Chondrocyte (in vitro differentiated cells): Measurements from ENCODE around the gene THSD7B. TPM values are rescaled to one million over a fixed set of nuclear protein-coding genes. Genes with fewer than 3 reads are reported as not detected.
A peak's percentile ranks its signal among the peaks of the same experiment; 100 is the strongest.

Experiments used
- DNase-seq: peaks from one replicate; pipeline ENCODE4 v3.0.0; 2021; ENCODE audit warnings: mixed read lengths, low spot score
- H3K27ac Mint-ChIP-seq: one replicate; pipeline ENCODE4 v1.8.0; 2021; ENCODE audit warnings: mild to moderate bottlenecking, moderate library complexity, mixed read lengths; ENCODE audit not compliant: unreplicated experiment
- H3K27me3 Mint-ChIP-seq: 2 replicates; pipeline ENCODE4 v1.8.0; 2021; ENCODE audit warnings: low read depth, mixed read lengths
- H3K36me3 Mint-ChIP-seq: 2 replicates; pipeline ENCODE4 v1.8.0; 2021; ENCODE audit warnings: low read depth, mixed read lengths
- H3K4me1 Mint-ChIP-seq: 2 replicates; pipeline ENCODE4 v1.8.0; 2021; ENCODE audit warnings: low read depth, mild to moderate bottlenecking, mixed read lengths
- H3K4me3 Mint-ChIP-seq: one replicate; pipeline ENCODE4 v1.8.0; 2021; ENCODE audit warnings: mild to moderate bottlenecking, moderate library complexity, mixed read lengths; ENCODE audit not compliant: unreplicated experiment
- H3K9me3 Mint-ChIP-seq: 2 replicates; pipeline ENCODE4 v1.8.0; 2021; ENCODE audit warnings: low read depth, mixed read lengths
- CTCF ChIP-seq: fragments of 200-600 bp; sonication (generic); IDR thresholded peaks from 2 replicates; pipeline ENCODE4 v1.5.0; 2021; ENCODE audit warnings: antibody characterized with exemption, mild to moderate bottlenecking, moderate library complexity
- total RNA-seq: library from RNA; stranded (reverse); gene quantifications from 3 replicates; pipeline ENCODE4 v1.2.1, GENCODE V29; 2021

Gene THSD7B
- total RNA-seq, 1 donor from 2014 or later: not detected

- no peak for DNase-seq
- Mint-ChIP-seq H3K4me3 (no peak overlapping the region), H3K36me3 (no peaks in the 10 kb centered on the region), H3K27ac (peak overlapping the region; percentile 1), H3K9me3 (peaks cover 22% of the 10 kb centered on the region), H3K27me3 (no peaks in the 10 kb centered on the region), H3K4me1 (peaks cover 28% of the 10 kb centered on the region)
- TF ChIP-seq CTCF: no peak
Measured at GRCh38 chr2:137237055-137237454, 471.7 kb downstream of the THSD7B start.

DNA sequence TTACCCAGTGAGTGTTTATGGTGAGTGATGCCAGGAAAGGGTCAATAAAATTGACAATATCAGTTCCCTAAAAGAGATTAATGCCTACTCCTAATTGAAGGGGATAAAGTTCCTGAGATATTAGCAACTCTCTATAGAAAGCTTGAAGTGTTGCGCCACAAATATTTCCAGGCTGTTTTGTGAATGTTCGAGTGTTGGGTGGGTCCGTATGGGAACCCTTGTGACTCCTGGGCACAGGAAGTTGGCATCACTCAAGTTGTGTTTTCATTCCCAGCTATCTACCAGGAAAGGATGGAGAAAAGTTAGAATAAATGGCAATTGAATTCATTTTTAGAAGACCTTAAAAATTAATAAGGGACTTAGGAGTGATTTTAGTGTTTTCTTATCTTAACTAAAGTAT lies 472.7 kb downstream of the THSD7B start:
- H3K27me3 Mint-ChIP-seq: no peaks in the 10 kb centered on the region
- no peak overlapping the region for H3K27ac Mint-ChIP-seq
- H3K4me3 Mint-ChIP-seq: no peak overlapping the region
- TF ChIP-seq CTCF: no peak
- peaks cover 22% of the 10 kb centered on the region for H3K9me3 Mint-ChIP-seq
- no peak for DNase-seq
- peaks cover 22% of the 10 kb centered on the region for H3K4me1 Mint-ChIP-seq
- no peaks in the 10 kb centered on the region for H3K36me3 Mint-ChIP-seq

DNA sequence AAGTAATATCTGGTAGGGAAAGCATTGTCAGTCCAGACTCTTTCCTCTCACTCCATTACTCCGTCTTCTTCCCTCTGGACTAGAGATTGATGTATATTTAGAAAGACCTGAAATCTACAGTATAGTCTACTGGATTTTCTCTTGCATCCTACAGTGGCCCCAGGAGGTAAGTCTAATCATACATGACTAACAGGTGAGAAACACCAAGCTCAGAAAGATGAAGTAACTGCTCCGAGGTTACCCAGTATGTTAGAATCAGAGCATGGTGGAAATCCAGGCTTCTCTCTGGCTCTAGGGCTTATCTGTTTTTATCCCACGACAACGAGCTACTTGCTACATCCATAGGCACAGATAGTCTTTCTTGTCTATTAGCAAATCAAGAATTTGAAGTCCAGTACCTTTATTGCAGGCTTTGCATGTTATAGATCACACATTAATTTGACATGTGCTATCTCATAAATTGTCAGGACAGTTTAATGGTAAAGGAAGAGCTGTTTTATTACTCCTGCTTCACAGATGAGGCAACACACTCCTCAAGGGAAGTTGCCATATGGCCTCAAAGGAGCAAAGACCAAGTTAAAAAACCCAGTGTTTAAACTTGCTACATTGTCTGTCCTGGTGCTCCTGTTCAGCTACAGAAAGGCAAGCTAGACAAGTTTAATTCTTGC lies 484.3 kb downstream of the THSD7B start:
- Mint-ChIP-seq H3K4me1 (peaks cover 14% of the 10 kb centered on the region), H3K27ac (no peak overlapping the region), H3K4me3 (no peak overlapping the region), H3K9me3 (no peaks in the 10 kb centered on the region), H3K36me3 (no peaks in the 10 kb centered on the region), H3K27me3 (no peaks in the 10 kb centered on the region)
- DNase-seq: no peak
- TF ChIP-seq CTCF: no peak

DNA sequence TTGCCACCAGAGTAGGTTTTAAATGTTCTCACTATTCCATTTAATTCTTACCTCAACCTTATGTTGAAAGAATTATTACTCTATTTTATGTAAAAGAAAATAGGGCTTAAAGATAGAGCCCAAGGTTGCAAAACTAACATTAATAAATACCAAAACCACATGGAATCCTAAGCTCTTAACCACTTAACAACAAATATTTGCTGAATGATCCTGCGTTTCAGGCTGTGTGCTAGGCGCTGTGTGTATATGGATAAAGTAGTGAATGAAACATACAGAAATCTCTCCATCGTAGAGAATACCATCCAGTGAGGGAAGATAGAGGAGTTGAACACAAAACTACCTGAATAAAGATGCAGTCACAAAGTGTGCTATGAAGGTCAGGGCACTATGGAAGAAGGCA lies 485.1 kb downstream of the THSD7B start:
- no peak for TF ChIP-seq CTCF

GRCh38 chr2:137251045-137251444 lies 485.7 kb downstream of the THSD7B start:
- H3K9me3 Mint-ChIP-seq: no peaks in the 10 kb centered on the region
- H3K27ac Mint-ChIP-seq: no peak overlapping the region
- no peaks in the 10 kb centered on the region for H3K27me3 Mint-ChIP-seq
- no peak overlapping the region for H3K4me3 Mint-ChIP-seq
- TF ChIP-seq CTCF: no peak
- peaks cover 16% of the 10 kb centered on the region for H3K4me1 Mint-ChIP-seq
- no peaks in the 10 kb centered on the region for H3K36me3 Mint-ChIP-seq
- DNase-seq: no peak

More for the DNA sequence above, 485.1 kb downstream of the THSD7B start:
- no peak overlapping the region for H3K4me3 Mint-ChIP-seq
- no peak for DNase-seq
- no peaks in the 10 kb centered on the region for H3K27me3 Mint-ChIP-seq
- H3K36me3 Mint-ChIP-seq: no peaks in the 10 kb centered on the region
- no peaks in the 10 kb centered on the region for H3K9me3 Mint-ChIP-seq
- H3K27ac Mint-ChIP-seq: no peak overlapping the region
- H3K4me1 Mint-ChIP-seq: peaks cover 14% of the 10 kb centered on the region
